Testis (tissue), 2 donors: ENCODE measurements around the gene DIO3.

ENCODE experiments used
- CTCF ChIP-seq, 3 experiments: fragments of 450-650 bp in 2 of 3; fragments of 200-600 bp in 1 of 3; sonication (generic) in 1 of 3; IDR thresholded peaks; one replicate each; pipeline ENCODE4 v1.5.1; 2016 to 2019; ENCODE audit warnings: antibody characterized with exemption in 3 of 3, mild to moderate bottlenecking in 2 of 3, moderate library complexity in 1 of 3
- POLR2A ChIP-seq: fragments of 450-650 bp; IDR thresholded peaks from one replicate; pipeline ENCODE4 v1.6.1; 2017; ENCODE audit warnings: antibody characterized with exemption, mild to moderate bottlenecking, moderate library complexity

- TF ChIP-seq CTCF (IDR thresholded peaks at IDR 0.05) (no peak), POLR2A (no peak)
Measured at GRCh38 chr14:101573289-101573688, 12.0 kb downstream of the DIO3 start.
